GM19240 (cell line): Measurements from ENCODE around the gene GLRX.

Source experiments
- DNase-seq: peaks from one replicate; pipeline ENCODE4 v3.0.0; 2011; ENCODE audit warnings: low spot score; ENCODE audit not compliant: insufficient read length

The GLRX gene

GRCh38 chr5:95808686-95809413 lies 13.7 kb downstream of the GLRX start:
- peak; percentile 92 for DNase-seq

DNA sequence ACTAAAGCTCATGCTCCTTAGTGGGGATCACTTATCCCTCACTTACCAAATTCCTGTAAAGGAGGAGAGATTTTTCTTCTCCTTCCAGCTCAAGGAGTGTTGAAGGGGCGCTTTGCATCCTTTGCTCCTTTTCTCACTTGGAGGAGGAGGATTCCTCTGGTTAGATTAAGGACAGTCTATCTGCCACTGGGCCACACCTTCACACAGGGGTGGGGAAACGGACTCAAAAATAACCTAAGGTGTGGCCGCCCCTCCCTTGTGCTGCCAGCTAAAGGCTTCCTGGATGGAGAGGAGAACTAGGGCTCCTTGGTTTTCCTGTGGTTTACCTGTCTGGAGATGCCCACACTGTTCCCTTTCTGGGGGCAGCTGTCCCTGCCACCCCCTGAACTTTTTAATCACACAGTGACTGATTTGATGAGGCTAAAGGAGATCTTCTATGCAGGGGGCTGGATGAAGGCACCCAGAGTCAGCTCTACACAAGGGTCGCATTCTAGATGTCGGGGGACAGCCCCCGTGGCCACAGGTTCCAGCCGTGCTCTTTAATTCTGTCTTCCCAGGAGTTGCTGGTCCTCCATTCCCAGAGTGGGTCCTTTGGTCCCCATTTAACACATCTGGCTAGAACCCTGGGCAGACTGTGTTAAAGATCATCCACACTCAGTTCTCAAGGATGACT lies 14.4 kb downstream of the GLRX start:
- no peak for DNase-seq

DNA sequence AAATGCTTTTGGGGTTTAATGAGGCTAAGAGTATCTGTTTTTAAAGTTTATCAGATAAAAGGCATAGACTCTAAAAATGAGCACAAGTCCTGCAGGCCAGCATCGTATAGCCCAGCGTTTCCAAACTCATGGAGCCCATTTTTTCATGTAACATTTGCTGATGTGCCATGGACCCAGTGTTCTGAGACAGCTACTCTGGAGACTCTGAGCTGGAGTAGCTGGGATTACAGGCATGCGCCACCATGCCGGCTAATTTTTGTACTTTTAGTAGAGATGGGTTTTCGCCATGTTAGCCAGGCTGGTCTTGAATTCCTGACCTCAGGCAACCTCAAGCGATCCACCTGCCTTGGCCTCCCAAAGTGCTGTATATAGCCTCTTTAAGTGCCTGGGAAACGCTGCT lies 15.8 kb downstream of the GLRX start:
- DNase-seq: no peak

DNA sequence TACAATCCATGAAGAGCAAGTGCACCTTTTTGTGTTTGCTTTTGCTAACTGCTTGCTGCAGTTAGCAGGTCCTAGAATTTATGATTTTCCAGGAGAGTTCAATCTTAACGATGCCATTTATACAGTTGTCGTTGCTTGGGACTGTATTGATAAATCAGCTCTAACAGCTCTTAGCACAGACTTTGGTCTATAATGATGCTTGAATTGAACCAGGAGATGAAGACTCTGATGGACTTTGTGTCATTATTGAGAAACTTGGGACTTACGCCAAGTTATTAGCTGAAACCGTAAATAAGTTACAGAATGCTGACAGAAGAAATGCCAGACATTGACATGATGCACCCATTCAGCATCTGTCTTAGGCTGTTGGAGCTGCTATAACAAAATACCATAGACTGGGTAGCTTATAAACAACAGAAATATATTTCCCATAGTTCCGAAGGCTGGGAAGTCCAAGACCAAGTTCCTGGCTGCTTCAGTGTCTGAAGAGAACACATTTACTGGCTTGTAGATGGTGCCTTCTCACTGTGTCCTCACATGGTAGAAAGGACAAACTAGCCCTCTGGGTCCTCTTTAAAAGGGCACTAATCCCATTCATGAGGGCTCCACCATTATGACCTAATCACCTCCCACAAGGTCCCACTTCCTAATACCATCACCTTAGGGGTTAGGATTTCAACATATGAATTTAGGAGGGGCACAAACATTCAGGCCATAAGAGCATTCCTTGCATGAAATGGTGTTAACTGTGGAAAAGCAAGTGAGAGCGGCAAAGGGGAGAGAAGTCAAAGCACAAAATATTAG lies 17.6 kb downstream of the GLRX start:
- DNase-seq: no peak

DNA sequence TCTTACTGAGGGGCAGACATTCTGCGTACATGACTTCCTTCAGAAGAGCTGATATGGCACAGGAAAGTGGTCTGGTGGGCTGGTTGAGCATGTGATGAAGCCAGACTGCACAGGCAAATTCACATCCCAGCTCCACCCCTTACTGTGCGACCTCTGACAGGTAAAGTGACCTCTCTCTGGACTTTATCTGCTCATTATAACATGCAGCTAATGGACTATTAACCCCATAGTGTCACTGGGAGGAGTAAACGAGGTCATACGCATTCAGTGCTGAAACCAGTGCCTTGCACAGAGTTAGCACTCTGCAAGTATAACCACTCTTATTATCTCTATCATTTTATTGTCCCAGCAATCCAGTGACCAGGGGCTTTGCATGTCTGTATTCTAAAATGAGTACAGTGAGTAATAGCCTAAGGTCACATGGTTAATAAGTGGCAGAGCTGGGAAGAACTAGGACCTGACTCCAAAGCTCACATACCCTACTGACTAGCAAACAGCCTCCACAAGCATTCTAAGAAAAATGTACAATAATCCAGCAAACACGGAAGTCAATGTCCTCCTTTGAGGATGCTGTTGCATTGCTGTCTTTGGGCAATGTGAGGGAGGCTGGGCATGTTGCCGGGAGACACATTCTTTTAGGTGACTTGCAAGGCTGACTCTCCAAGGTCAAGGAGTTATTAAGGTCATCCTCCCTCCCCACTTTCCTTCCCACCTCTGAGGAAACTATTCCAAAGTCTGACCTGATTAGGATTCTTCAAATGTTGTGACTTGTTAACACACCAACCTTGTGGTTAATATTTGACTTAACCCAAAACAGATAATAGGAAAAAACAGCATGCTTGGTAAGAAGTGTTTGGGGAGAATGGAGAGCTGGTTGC lies 19.0 kb downstream of the GLRX start:
- no peak for DNase-seq

GRCh38 chr5:95801961-95802360 lies 20.6 kb downstream of the GLRX start:
- no peak for DNase-seq

DNA sequence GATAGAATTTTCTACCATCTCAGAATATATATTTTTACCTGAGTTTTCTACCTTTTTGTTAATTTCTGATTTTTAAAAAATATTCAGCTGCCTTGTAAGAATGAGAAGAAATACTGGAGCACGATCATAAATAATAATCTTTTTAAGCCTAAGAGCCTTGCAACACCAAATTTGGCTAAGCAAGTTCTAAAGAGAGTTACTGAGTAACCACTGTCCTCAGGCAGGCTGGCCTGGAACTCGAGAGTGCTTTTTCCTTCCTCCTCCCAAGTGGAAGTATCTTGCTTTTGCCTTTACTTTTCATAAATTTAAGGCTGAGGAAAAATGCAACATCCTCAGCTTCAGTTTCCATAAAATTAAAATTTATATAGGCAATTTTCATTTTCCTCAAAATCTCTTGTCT lies 21.0 kb downstream of the GLRX start:
- DNase-seq: no peak

DNA sequence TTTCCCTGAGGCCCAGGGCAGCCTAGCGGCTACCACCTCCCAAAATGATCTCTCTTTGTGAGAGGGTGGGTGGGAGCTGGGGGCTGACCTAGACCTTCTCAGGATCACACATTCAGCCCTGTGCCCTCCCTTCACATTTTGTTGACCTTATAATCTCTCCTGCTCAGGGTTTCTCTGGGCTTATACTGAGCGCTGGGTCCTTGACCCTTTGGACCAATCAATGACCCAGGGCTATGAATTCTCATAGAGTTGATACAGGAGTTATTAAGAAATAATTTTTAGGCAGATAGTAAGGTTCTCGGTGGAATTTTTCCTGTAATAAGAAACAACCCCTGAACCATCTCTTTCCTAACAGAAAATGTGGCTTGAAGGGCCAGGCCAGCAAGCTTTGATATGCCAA lies 22.0 kb downstream of the GLRX start:
- DNase-seq: no peak

DNA sequence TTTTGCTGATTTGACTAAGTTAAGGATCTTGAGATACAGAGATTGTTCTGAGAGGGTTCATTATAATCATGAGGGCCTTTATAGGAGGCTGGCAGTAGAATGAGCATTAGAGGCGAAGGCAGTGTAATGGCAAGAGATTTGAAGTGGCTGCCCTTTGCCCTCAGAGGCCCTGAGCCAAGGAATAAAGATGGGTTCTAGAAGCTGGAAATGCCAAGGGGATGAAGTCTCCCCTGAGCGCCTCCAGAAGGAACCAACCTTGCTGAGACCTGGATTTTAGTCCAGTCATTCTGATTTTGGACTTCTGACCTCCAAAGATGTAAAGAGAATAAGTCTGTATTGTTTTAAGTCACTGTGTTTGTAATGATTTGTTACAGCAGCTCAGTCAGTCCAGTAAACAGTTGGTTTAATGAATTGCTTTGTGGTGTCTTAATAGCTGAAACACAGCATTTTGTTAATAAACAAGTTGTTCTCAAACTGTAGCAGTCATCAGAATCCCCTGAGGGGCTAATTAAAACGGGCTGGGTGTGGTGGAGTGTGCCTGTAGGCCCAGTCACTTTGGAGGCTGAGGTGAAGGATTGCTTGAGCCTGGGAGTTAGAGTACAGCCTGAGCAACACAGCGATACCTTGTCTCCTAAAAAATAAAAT lies 23.2 kb downstream of the GLRX start:
- DNase-seq: no peak

DNA sequence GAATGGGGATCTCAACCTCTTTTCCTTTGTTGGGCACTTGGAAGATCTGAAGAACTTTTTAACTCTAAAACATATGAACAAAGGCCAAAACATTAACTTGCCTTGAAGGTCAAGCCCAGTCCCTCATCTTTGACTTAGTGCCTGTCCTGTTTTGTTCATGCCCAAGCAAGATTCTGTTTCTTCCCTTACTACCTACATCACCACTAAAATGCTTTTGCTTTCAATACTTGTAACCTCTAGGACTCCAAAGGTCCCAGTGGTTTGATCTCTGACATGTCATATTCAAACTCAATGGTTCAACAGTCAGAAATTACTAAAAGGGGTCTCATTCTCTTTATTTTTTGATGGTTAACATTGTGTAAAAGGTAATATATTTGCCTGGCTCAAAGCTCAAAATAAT lies 24.0 kb downstream of the GLRX start:
- no peak for DNase-seq

GRCh38 chr5:95798048-95798447 lies 24.5 kb downstream of the GLRX start:
- DNase-seq: no peak

GRCh38 chr5:95797301-95797700 lies 25.2 kb downstream of the GLRX start:
- no peak for DNase-seq

DNA sequence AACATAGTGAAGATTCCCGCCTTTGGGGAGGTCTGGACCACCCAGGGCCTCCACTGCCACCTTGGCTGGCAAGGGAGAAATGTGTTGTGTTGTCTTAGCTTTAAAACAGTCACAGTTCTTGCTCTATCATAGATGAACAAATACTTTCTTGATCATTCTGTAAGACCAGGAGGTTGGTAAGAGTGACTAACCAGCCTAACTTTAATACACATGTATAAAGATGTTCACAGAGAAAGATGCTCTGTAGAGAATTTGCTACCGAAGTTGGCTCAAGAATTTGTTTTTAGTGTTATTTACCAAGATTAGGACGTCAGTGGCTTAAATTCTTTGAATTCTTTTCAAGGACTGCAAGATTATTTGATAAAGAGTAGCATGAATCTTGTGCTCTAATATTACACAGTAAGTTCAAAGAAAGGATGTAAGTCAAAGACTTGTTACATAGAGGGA lies 28.4 kb downstream of the GLRX start:
- no peak for DNase-seq

DNA sequence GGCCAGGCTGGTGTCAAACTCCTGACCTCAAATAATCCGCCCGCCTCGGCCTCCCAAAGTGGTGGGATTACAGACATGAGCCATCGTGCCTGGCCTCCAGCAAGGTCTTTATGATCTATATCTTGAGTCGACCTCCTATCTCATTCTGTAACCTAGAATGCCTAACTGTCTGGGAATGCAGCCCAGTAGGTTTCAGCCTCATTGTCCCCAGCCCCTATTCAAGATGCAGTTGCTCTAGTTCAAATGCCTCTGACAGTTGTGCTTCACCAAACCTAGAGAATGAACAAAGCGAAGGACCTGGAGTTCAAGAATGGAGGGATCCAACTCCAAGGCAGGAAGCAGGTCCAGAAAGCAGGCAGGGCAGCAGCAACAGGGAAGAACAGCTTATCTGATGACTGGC lies 30.8 kb downstream of the GLRX start:
- DNase-seq: no peak

DNA sequence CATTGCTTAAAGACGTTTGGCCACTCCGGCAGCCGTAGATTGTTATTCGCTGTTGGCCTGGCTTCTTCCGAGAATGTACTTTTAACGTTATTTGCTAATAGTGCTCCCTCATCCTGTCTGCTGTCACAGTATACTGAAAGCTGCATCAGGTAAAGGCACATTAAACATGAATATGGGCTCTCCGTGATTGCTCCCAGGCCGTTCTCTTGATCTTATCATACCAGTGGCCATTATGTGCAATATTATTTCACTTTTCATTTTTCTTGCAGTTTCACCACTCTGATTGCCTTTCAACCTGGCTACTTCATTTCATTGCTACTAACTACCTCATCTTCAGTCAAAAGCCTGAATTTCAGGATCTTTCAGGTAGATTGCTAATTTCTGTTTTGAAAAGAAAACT lies 34.0 kb downstream of the GLRX start:
- no peak for DNase-seq

DNA sequence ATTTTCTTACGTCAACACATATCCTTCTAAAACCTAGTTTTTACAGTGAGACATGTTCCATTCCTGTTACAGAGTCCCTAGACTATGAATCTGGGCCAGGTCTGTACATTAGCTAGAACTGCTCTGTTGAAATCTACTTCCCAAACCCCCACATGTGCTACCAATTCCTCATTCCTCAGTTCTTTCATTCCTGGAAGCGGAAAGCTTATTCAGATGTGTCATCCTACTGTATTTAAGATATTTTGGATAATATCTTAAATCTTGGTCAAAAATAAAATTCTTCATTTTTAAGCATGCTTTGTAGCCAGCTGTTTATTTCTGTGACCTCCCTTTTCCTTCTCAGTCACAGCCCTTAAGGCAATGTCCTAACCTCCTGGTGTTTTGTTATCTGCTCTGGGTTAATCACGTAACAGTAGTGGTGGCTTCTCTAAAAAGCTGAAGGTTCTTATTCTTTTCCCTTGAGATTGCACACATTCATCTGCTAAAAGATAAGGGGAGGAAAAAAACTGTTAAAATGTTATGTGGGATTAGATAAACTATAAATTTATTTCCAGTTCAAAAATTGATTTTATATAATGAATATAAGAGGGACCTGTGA lies 35.6 kb downstream of the GLRX start:
- DNase-seq: no peak

DNA sequence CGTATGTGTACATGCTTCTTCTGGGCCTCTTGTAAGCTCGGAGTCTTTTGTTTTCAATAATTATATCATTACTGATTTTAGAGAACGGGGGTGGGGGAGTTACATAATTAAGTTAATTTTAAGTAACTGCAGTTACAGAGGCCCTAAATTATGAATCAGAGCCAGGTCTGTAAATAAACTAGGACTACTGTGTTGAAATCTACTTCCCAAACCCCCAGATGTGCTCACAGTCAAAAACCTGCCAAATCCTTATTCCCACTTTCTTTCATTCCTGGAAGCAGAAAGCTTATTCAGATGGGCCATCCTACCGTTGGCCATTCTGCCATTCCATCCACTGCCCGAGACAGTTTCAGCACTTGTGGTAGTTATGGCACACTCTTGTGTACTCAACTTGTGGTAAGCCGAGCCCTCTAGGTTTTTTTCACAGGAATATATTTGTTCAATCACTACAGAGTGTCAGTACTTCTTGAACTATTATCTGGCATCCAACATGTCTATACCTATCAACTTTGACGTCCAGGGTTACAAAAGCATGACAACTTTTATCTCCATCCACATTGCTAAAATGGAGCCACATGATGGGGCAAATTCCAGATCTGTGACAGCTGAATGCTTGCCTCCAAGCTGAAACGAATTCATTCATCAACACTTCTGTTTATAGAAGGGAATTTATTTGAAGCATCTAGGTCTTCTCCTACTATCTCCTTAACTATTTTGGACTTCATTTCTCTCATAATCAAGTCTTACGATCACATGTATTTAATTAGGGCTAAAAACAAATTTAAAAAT lies 37.8 kb downstream of the GLRX start:
- no peak for DNase-seq

DNA sequence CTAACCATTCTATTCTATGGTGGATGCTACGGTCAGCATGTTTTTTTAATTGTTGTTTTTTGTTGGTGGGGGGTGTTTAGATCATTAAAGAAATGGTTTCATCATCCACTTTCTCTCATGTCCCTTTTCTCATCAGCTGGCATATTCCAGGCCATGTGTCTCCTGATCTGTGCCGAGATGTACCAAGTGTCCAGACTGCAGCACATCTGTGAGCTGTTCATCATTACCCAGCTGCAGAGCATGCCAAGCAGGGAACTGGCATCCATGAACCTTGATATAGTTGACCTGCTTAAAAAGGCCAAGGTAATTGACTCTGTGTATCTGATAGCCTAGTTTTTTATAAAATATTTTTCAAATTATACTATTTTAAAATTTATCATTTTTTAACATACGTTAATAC lies 38.9 kb downstream of the GLRX start:
- DNase-seq: no peak

DNA sequence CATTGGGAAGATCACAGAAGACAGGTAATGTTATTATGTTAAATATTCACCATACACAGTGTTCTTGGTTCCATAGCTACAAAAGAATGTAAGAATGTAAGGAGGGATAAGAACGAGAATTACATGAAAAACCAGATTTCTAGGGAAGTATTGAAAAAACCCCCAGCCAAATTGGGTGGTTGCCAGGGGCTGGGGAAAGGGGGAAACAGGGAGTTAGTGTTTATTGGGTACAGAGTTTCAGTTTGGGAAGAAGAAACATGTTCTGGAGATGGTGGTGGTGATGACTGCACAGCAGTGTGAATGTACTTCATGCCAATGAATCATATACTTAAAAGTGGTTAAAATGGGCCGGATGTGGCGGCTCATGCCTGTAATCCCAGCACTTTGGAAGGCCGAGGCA lies 40.3 kb downstream of the GLRX start:
- DNase-seq: no peak

- DNase-seq: peak; percentile 35
Observed at GRCh38 chr5:95781101-95781583, 41.4 kb downstream of the GLRX start.
